Endothelial cell of umbilical vein (primary cell): ENCODE data around the gene IL1R2. TPM values are rescaled to one million over a fixed set of nuclear protein-coding genes. Genes with fewer than 3 reads are reported as not detected.

Experiments
- BruUV-seq: library from RNA; stranded (reverse); fragments of 400-500 nt; replicated peaks from 2 replicates; lab custom pipeline; 2021; lab: Mats Ljungman, UMichigan
- CTCF ChIA-PET: fragments of 300-600, 350-600 bp; sonication (Branson Sonifier 250); formaldehyde crosslinking; loops from one replicate; lab custom pipeline; 2021; ENCODE audit warnings: antibody characterized with exemption, inconsistent platforms; lab: Charles Lee
- POLR2A ChIA-PET: fragments of 300-600, 350-600 bp; sonication (Branson Sonifier 250); formaldehyde crosslinking; loops from one replicate; lab custom pipeline; 2021; ENCODE audit warnings: antibody characterized with exemption, inconsistent platforms; lab: Charles Lee
- DNase-seq: peaks from one replicate; pipeline ENCODE4 v3.0.0-alpha.2; 2011; ENCODE audit warnings: low read depth, low spot score
- FAIRE-seq: peaks from 2 replicates; lab custom pipeline; 2011; peaks lifted over from hg19 to GRCh38; lab: Jason Lieb, UNC
- H2AFZ ChIP-seq: 2 replicates; pipeline ENCODE4 v1.6.0; 2012; ENCODE audit warnings: low read depth, low read length, control low read depth, inconsistent platforms
- H3K27ac ChIP-seq: 2 replicates; pipeline ENCODE4 v1.5.1; 2011; ENCODE audit warnings: low read depth, mild to moderate bottlenecking, control low read depth, low read length, moderate library complexity; ENCODE audit not compliant: insufficient read depth
- H3K27me3 ChIP-seq, 2 experiments: 2 replicates each; pipeline versions ENCODE4 v1.6.0 to v1.6.1; 2011; ENCODE audit warnings: low read length in 2 of 2, mixed read lengths in 1 of 2; ENCODE audit not compliant: control insufficient read depth in 2 of 2, insufficient read depth in 2 of 2
- H3K36me3 ChIP-seq, 2 experiments: 2 replicates in 1 of 2; 3 replicates in 1 of 2; pipeline ENCODE4 v1.5.1; 2011; ENCODE audit warnings: low read length in 2 of 2, mild to moderate bottlenecking in 1 of 2, moderate library complexity in 1 of 2; ENCODE audit not compliant: control insufficient read depth in 2 of 2, insufficient read depth in 2 of 2; ENCODE audit errors: extremely low read depth in 1 of 2
- H3K4me1 ChIP-seq: 3 replicates; pipeline ENCODE4 v1.5.1; 2011; ENCODE audit warnings: mild to moderate bottlenecking, low read length; ENCODE audit not compliant: control insufficient read depth, insufficient read depth; ENCODE audit errors: extremely low read depth
- H3K4me2 ChIP-seq: 2 replicates; pipeline ENCODE4 v1.6.1; 2011; ENCODE audit warnings: low read length, control low read depth, mixed read lengths; ENCODE audit not compliant: insufficient read depth
- H3K4me3 ChIP-seq, 3 experiments: fragments of 200-600 bp in 1 of 3; sonication (generic), shearing (Covaris generic) in 1 of 3; replicated peaks in 1 of 3; 2 replicates each; pipeline ENCODE4 v1.5.1; 2011 to 2016; ENCODE audit warnings: control low read depth in 3 of 3, low read length in 3 of 3, mild to moderate bottlenecking in 2 of 3, inconsistent platforms in 1 of 3, low read depth in 1 of 3, moderate library complexity in 1 of 3; ENCODE audit not compliant: insufficient read depth in 1 of 3
- H3K79me2 ChIP-seq: 2 replicates; pipeline ENCODE4 v1.6.0; 2012; ENCODE audit warnings: low read length, inconsistent platforms; ENCODE audit not compliant: control insufficient read depth, insufficient read depth
- H3K9ac ChIP-seq: replicated peaks from 2 replicates; pipeline ENCODE3; 2011; ENCODE audit warnings: low read length, control low read depth; ENCODE audit not compliant: insufficient read depth; ENCODE audit errors: extremely low read depth
- H3K9me1 ChIP-seq: replicated peaks from 3 replicates; pipeline ENCODE4 v1.6.0; 2011; ENCODE audit warnings: mild to moderate bottlenecking, low read length; ENCODE audit not compliant: control insufficient read depth, insufficient read depth; ENCODE audit errors: extremely low read depth
- H3K9me3 ChIP-seq: replicated peaks from 2 replicates; pipeline ENCODE4 v1.5.1; 2012; ENCODE audit warnings: low read length, inconsistent platforms; ENCODE audit not compliant: control insufficient read depth, insufficient read depth
- H4K20me1 ChIP-seq: replicated peaks from 2 replicates; pipeline ENCODE3; 2011; ENCODE audit warnings: mild to moderate bottlenecking, low read length; ENCODE audit not compliant: control insufficient read depth, insufficient read depth; ENCODE audit errors: extremely low read depth
- CTCF ChIP-seq, 2 donors: IDR thresholded peaks; 1 replicate in 1 of 2; 2 replicates in 1 of 2; pipeline ENCODE4 v1.5.1; 2011; ENCODE audit warnings: low read length in 2 of 2, mild to moderate bottlenecking in 2 of 2, moderate library complexity in 2 of 2, control low read depth in 1 of 2, inconsistent platforms in 1 of 2, low read depth in 1 of 2; ENCODE audit not compliant: insufficient read depth in 1 of 2; ENCODE audit errors: extremely low read depth in 1 of 2
- EZH2 ChIP-seq: IDR thresholded peaks from 2 replicates; pipeline ENCODE4 v1.6.1; 2012; ENCODE audit warnings: borderline replicate concordance, low read depth, mild to moderate bottlenecking, moderate library complexity, low read length, inconsistent platforms; ENCODE audit not compliant: severe bottlenecking
- FOS ChIP-seq: IDR thresholded peaks from 2 replicates; pipeline ENCODE4 v1.6.1; 2011; ENCODE audit warnings: mild to moderate bottlenecking, low read length, moderate library complexity, borderline replicate concordance; ENCODE audit not compliant: insufficient read depth
- GATA2 ChIP-seq: IDR thresholded peaks from 2 replicates; pipeline ENCODE4 v1.7.0; 2011; ENCODE audit warnings: low read depth, mild to moderate bottlenecking, moderate library complexity, mixed read lengths, low read length; ENCODE audit not compliant: insufficient read length, insufficient read depth
- JUN ChIP-seq: IDR thresholded peaks from 2 replicates; pipeline ENCODE4 v1.6.1; 2011; ENCODE audit warnings: borderline replicate concordance, low read depth; ENCODE audit not compliant: insufficient read length, insufficient read depth
- MAX ChIP-seq: IDR thresholded peaks from 2 replicates; pipeline ENCODE4 v1.6.1; 2011; ENCODE audit not compliant: insufficient read depth, insufficient read length
- MYC ChIP-seq: IDR thresholded peaks from one replicate; pipeline ENCODE4 v1.6.1; 2011; ENCODE audit warnings: mild to moderate bottlenecking, low read depth, low read length
- POLR2A ChIP-seq: IDR thresholded peaks from 2 replicates; pipeline ENCODE4 v1.6.1; 2012; ENCODE audit warnings: low read depth, mild to moderate bottlenecking, control low read depth, low read length
- POLR2AphosphoS5 ChIP-seq: IDR thresholded peaks from 2 replicates; pipeline ENCODE4 v1.6.1; 2012; ENCODE audit warnings: low read depth, mild to moderate bottlenecking, control low read depth, low read length, moderate library complexity; ENCODE audit not compliant: insufficient read depth
- dilution Hi-C: fragments of 300-500 bp; cut with MboI; formaldehyde crosslinking; loops from one replicate; pipeline ENCODE4 v1.15.0; 2019; ENCODE audit warnings: low sequenced_read_pairs; ENCODE audit not compliant: extremely low pct_ligation_motif_present
- intact Hi-C: fragments of 100-400 bp; cut with micrococcal nuclease; formaldehyde crosslinking; loops from one replicate; pipeline ENCODE4 v1.10.0; 2022
- polyA plus RNA-seq, 4 experiments: library from polyadenylated mRNA; depleted of rRNA in 3 of 4; stranded (reverse) in 3 of 4; unstranded in 1 of 4; fragments of >200 nt; gene quantifications; 2 replicates each; pipeline versions ENCODE4 v1.2.1 to v1.2.3, GENCODE V29; 2011 to 2012; ENCODE audit warnings: missing spikeins in 1 of 4
- total RNA-seq: library from RNA; stranded (reverse); gene quantifications from 2 replicates; pipeline ENCODE4 v1.2.3, GENCODE V29; 2021

The IL1R2 gene
- total and polyA plus RNA-seq, 2 donors (not counting 3 experiments of a cell fraction or from before 2014, with no cell fraction given): not detected

GRCh38 chr2:101958061-101958460 lies 33.7 kb upstream of the IL1R2 start:
- Histone ChIP-seq H3K36me3 (no peaks in the 10 kb centered on the region), H3K9me1 (no peaks in the 10 kb centered on the region), H3K79me2 (no peaks in the 10 kb centered on the region), H3K4me1 (no peaks in the 10 kb centered on the region), H3K9ac (no peak overlapping the region), H3K4me3 (no peak overlapping the region), H3K27me3 (peaks cover 1 to 10% of the 10 kb centered on the region in 2 experiments), H2AFZ (no peak overlapping the region), H4K20me1 (no peaks in the 10 kb centered on the region), H3K27ac (no peak overlapping the region), H3K4me2 (no peak overlapping the region), H3K9me3 (no peaks in the 10 kb centered on the region)
- ChIA-PET POLR2A (no interaction called here), CTCF (interaction anchor here (1.0 kb wide), 1 partner anchor 41 kb away, joined by 3 read pairs; no protein-coding TSS in a partner anchor)
- dilution Hi-C loops: no loop called here
- TF ChIP-seq EZH2 (no peak), MYC (no peak), JUN (no peak), GATA2 (no peak), POLR2AphosphoS5 (no peak)
- intact Hi-C loops: no loop called here
- BruUV-seq: no TSS peak
- no peak for DNase-seq
- FAIRE-seq: no peak

GRCh38 chr2:101960819-101961337 lies 30.9 kb upstream of the IL1R2 start:
- Histone ChIP-seq H3K9me3 (no peaks in the 10 kb centered on the region), H3K36me3 (no peaks in the 10 kb centered on the region), H3K4me3 (no peak overlapping the region), H3K4me2 (no peak overlapping the region), H3K9ac (no peak overlapping the region), H3K9me1 (no peaks in the 10 kb centered on the region), H3K4me1 (no peaks in the 10 kb centered on the region), H2AFZ (no peak overlapping the region), H3K27me3 (peaks cover 3 to 19% of the 10 kb centered on the region in 2 experiments), H3K79me2 (no peaks in the 10 kb centered on the region), H3K27ac (no peak overlapping the region), H4K20me1 (no peaks in the 10 kb centered on the region)
- FAIRE-seq (no peak), DNase-seq (no peak)
- intact Hi-C loops (no loop called here), dilution Hi-C loops (no loop called here)
- CTCF ChIA-PET: no interaction called here
- POLR2A ChIA-PET: no interaction called here
- BruUV-seq: no TSS peak
- no peak for TF ChIP-seq GATA2
- TF ChIP-seq MAX: no peak
- TF ChIP-seq MYC: no peak
- TF ChIP-seq CTCF (IDR thresholded peaks at IDR 0.05; ENCODE audit: extremely low read depth in 1 of 2, insufficient read depth in 1 of 2, low read depth in 1 of 2, low read length in 2 of 2): no peak
- TF ChIP-seq EZH2: no peak
- TF ChIP-seq POLR2AphosphoS5: no peak
- TF ChIP-seq JUN: no peak
- TF ChIP-seq POLR2A: no peak
- TF ChIP-seq FOS: no peak
